Spleen (tissue), 11 donors: Measurements from ENCODE around the gene URB1. TPM values are rescaled to one million over a fixed set of nuclear protein-coding genes. Genes with fewer than 3 reads are reported as not detected.

Experiments used
- DNase-seq: peaks from one replicate; pipeline ENCODE4 v3.0.0-alpha.2; 2020
- H3K27ac ChIP-seq, 8 donors: fragments of 200-600 bp; sonication (generic) in 7 of 8; 1 replicate in 4 of 8; 2 replicates in 4 of 8; pipeline versions ENCODE4 v1.5.0 to v1.8.0; 2016 to 2021; ENCODE audit warnings: inconsistent platforms in 4 of 8, mild to moderate bottlenecking in 4 of 8, moderate library complexity in 1 of 8
- H3K27me3 ChIP-seq, 7 donors: fragments of 200-600 bp; sonication (generic) in 6 of 7; replicated peaks in 1 of 7; 1 replicate in 4 of 7; 2 replicates in 3 of 7; pipeline versions ENCODE4 v1.5.0 to v1.8.0; 2016 to 2021; ENCODE audit warnings: inconsistent platforms in 3 of 7, mild to moderate bottlenecking in 1 of 7
- H3K36me3 ChIP-seq, 6 donors: fragments of 200-600 bp; sonication (generic) in 5 of 6; 1 replicate in 4 of 6; 2 replicates in 2 of 6; pipeline versions ENCODE4 v1.5.0 to v1.8.0; 2016 to 2021; ENCODE audit warnings: inconsistent platforms in 2 of 6
- H3K4me1 ChIP-seq, 6 donors: fragments of 200-600 bp; sonication (generic) in 5 of 6; 1 replicate in 3 of 6; 2 replicates in 3 of 6; pipeline versions ENCODE4 v1.5.0 to v1.8.0; 2016 to 2021; ENCODE audit warnings: inconsistent platforms in 3 of 6
- H3K4me3 ChIP-seq, 8 donors: fragments of 200-600 bp; sonication (generic) in 7 of 8; 1 replicate in 4 of 8; 2 replicates in 4 of 8; pipeline versions ENCODE4 v1.5.0 to v1.8.0; 2016 to 2021; ENCODE audit warnings: inconsistent platforms in 4 of 8, mild to moderate bottlenecking in 4 of 8, moderate library complexity in 2 of 8
- H3K9me3 ChIP-seq, 8 donors: fragments of 200-600 bp; sonication (generic) in 7 of 8; 1 replicate in 4 of 8; 2 replicates in 4 of 8; pipeline versions ENCODE4 v1.5.0 to v1.8.0; 2016 to 2021; ENCODE audit warnings: inconsistent platforms in 4 of 8
- CTCF ChIP-seq, 11 experiments: fragments of 200-600 bp in 7 of 11; fragments of 450-650 bp in 4 of 11; sonication (generic) in 4 of 11; IDR thresholded peaks in 8 of 11; conservative IDR thresholded peaks in 3 of 11; 1 replicate in 7 of 11; 2 replicates in 4 of 11; pipeline versions ENCODE4 v1.4.0 to v1.8.0; 2016 to 2021; ENCODE audit warnings: antibody characterized with exemption in 11 of 11, inconsistent platforms in 4 of 11, mild to moderate bottlenecking in 1 of 11
- POLR2A ChIP-seq, 3 donors: fragments of 450-650 bp; IDR thresholded peaks; one replicate each; pipeline ENCODE4 v1.5.1; 2017; ENCODE audit warnings: antibody characterized with exemption in 3 of 3, mild to moderate bottlenecking in 1 of 3
- POLR2AphosphoS5 ChIP-seq, 3 donors: sonication (generic); formaldehyde crosslinking; IDR thresholded peaks; one replicate each; pipeline ENCODE4 v1.5.1; 2017; ENCODE audit warnings: antibody characterized with exemption in 3 of 3
- WGBS, 5 donors: extraction: QIAGEN DNeasy Blood & Tissue Kit in 3 of 5; methylation state at CpG; one replicate each; pipeline versions ENCODE4 v1.1.5 to v1.1.7; 2013 to 2018; 5-methylcytosine and 5-hydroxymethylcytosine counted together
- intact Hi-C: fragments of 100-400 bp; cut with DNase I; formaldehyde crosslinking; loops from one replicate; pipeline ENCODE4 v1.15.0; 2023; ENCODE audit warnings: low total_unique reads
- polyA plus RNA-seq, 3 donors: library from polyadenylated mRNA; stranded (reverse); fragments of 200-250 nt; gene quantifications; one replicate each; pipeline ENCODE4 v1.2.1, GENCODE V29; 2013
- total RNA-seq, 7 donors: library from RNA; depleted of rRNA in 3 of 7; stranded (reverse); fragments of >200 nt in 3 of 7; fragmentation: NEBNext Ultra II Directional in 4 of 7; extraction: Animal tissue kit (Norgen Biotek cat#: 25700) in 4 of 7; gene quantifications; one replicate each; pipeline versions ENCODE4 v1.1.0 to v1.2.1, GENCODE V29; 2016 to 2021
- donor health status: healthy with polysubstance abuse.
- donor health status: DM: no; HTN: no; CAD: no; lungs with moderate emphysema.
- donor health status: DM: no; HTN: no; CAD: no.
- donor health status: Bipolar disorder and iron deficiency.
- donor health status: healthy.
- donor health status: DM: no; HTN: no; CAD: no.
- donor health status: DM: yes; HTN: yes; CAD: no.

The URB1 gene
- total and polyA plus RNA-seq, 10 donors: 2.0 to 20.8 (median 12.0) TPM

GRCh38 chr21:32424191-32424535 lies 31.4 kb upstream of the URB1 start:
- DNase-seq: no peak
- 55 to 85% (median 82%) methylated on average over 2 of the region's 2 CpGs for WGBS, 5 donors
- Histone ChIP-seq H3K36me3 (no peaks in the 10 kb centered on the region), H3K4me1 (peaks cover 0 to 17% (median 0%) of the 10 kb centered on the region in 6 donors), H3K9me3 (peaks cover 0 to 15% (median 10%) of the 10 kb centered on the region in 8 donors), H3K4me3 (no peak overlapping the region), H3K27me3 (no peaks in the 10 kb centered on the region), H3K27ac (no peak overlapping the region)
- TF ChIP-seq CTCF (IDR thresholded peaks at IDR 0.05 in 8 of 11, conservative IDR thresholded peaks at IDR 0.05 in 3 of 11): no peak
- no peak for TF ChIP-seq POLR2AphosphoS5 (IDR thresholded peaks at IDR 0.05)
- TF ChIP-seq POLR2A (IDR thresholded peaks at IDR 0.05): no peak
- intact Hi-C loops: no loop called here

- WGBS, 5 donors: 84 to 93% (median 87%) methylated on average over 9 of the region's 9 CpGs
- TF ChIP-seq POLR2AphosphoS5 (IDR thresholded peaks at IDR 0.05): no peak
- no peak overlapping the region for H3K27ac ChIP-seq
- H3K27me3 ChIP-seq: no peaks in the 10 kb centered on the region
- peaks cover 0 to 17% (median 0%) of the 10 kb centered on the region in 6 donors for H3K4me1 ChIP-seq
- intact Hi-C loops: no loop called here
- DNase-seq: no peak
- peaks cover 0 to 1% (median 0%) of the 10 kb centered on the region in 6 donors for H3K36me3 ChIP-seq
- H3K9me3 ChIP-seq: peaks cover 0 to 15% (median 10%) of the 10 kb centered on the region in 8 donors
- H3K4me3 ChIP-seq: no peak overlapping the region
These were observed 30.7 kb upstream of the URB1 start for GRCh38 chr21:32423320-32424190.

GRCh38 chr21:32422064-32422463 lies 29.3 kb upstream of the URB1 start:
- TF ChIP-seq POLR2A (IDR thresholded peaks at IDR 0.05): no peak
- TF ChIP-seq POLR2AphosphoS5 (IDR thresholded peaks at IDR 0.05): no peak
- TF ChIP-seq CTCF (IDR thresholded peaks at IDR 0.05 in 8 of 11, conservative IDR thresholded peaks at IDR 0.05 in 3 of 11): no peak
- H3K27ac ChIP-seq: no peak overlapping the region
- intact Hi-C loops: no loop called here
- H3K4me1 ChIP-seq: peaks cover 0 to 12% (median 0%) of the 10 kb centered on the region in 6 donors
- H3K36me3 ChIP-seq: peaks cover 0 to 5% (median 0%) of the 10 kb centered on the region in 6 donors
- WGBS, 5 donors: 92 to 100% (median 96%) methylated on average over 2 of the region's 2 CpGs
- DNase-seq: no peak
- no peaks in the 10 kb centered on the region for H3K27me3 ChIP-seq
- H3K4me3 ChIP-seq: no peak overlapping the region
- H3K9me3 ChIP-seq: peaks cover 0 to 15% (median 10%) of the 10 kb centered on the region in 8 donors

GRCh38 chr21:32418146-32418545 lies 25.3 kb upstream of the URB1 start:
- H3K4me1 ChIP-seq: peaks cover 7 to 42% (median 22%) of the 10 kb centered on the region in 6 donors
- H3K27me3 ChIP-seq: peaks cover 0 to 6% (median 0%) of the 10 kb centered on the region in 7 donors
- H3K36me3 ChIP-seq: peaks cover 0 to 5% (median 0%) of the 10 kb centered on the region in 6 donors
- 78 to 93% (median 85%) methylated on average over 4 of the region's 4 CpGs for WGBS, 5 donors
- peaks cover 0 to 15% (median 10%) of the 10 kb centered on the region in 8 donors for H3K9me3 ChIP-seq
- no peak for DNase-seq
- intact Hi-C loops: no loop called here
- TF ChIP-seq CTCF (IDR thresholded peaks at IDR 0.05 in 8 of 11, conservative IDR thresholded peaks at IDR 0.05 in 3 of 11): no peak
- TF ChIP-seq POLR2A (IDR thresholded peaks at IDR 0.05): no peak
- TF ChIP-seq POLR2AphosphoS5 (IDR thresholded peaks at IDR 0.05): no peak
- no peak overlapping the region for H3K27ac ChIP-seq
- no peak overlapping the region for H3K4me3 ChIP-seq
